SU-DHL-6 (cell line): Measurements from ENCODE around the gene TOMM40L.

ENCODE experiments used
- EZH2phosphoT487 ChIP-seq: fragments of 200-600 bp; sonication (generic), shearing (Covaris generic); conservative IDR thresholded peaks from 2 replicates; pipeline ENCODE4 v1.6.1; 2018; ENCODE audit warnings: mild to moderate bottlenecking, antibody characterized with exemption, low read length, moderate library complexity, mixed read lengths
- TF ChIP-seq, protein P1 (sequence below): fragments of 200-600 bp; sonication (generic); IDR thresholded peaks from one replicate; pipeline ENCODE4 v1.5.1; 2017; ENCODE audit warnings: antibody characterized with exemption, mild to moderate bottlenecking, low read length, moderate library complexity; ENCODE audit not compliant: insufficient read depth, poor library complexity, severe bottlenecking

DNA sequence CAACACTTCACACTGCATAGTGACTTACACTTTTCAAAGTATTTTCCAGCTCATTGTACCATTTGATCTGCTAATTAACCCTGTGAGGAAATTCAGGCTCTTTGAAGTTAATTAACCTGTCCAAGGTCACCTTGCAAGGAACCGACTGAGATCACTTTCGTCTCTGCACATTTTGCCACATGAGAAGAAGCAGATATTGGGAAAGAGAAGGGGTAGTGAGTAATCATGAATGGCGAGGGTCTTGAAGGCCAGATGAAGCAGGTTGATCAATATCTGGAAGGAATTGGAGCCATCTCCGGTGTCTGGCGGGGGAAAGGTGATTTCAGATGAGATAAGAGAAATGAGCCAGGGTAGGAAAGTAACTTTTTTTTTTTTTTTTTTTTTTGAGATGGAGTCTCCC is 5.9 kb upstream of the TOMM40L start:
- TF ChIP-seq, protein P1, sequence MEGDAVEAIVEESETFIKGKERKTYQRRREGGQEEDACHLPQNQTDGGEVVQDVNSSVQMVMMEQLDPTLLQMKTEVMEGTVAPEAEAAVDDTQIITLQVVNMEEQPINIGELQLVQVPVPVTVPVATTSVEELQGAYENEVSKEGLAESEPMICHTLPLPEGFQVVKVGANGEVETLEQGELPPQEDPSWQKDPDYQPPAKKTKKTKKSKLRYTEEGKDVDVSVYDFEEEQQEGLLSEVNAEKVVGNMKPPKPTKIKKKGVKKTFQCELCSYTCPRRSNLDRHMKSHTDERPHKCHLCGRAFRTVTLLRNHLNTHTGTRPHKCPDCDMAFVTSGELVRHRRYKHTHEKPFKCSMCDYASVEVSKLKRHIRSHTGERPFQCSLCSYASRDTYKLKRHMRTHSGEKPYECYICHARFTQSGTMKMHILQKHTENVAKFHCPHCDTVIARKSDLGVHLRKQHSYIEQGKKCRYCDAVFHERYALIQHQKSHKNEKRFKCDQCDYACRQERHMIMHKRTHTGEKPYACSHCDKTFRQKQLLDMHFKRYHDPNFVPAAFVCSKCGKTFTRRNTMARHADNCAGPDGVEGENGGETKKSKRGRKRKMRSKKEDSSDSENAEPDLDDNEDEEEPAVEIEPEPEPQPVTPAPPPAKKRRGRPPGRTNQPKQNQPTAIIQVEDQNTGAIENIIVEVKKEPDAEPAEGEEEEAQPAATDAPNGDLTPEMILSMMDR: no peak
- TF ChIP-seq EZH2phosphoT487: no peak
